A549 (cell line): ENCODE data around the gene STAM. TPM values are rescaled to one million over a fixed set of nuclear protein-coding genes. Genes with fewer than 3 reads are reported as not detected.
"Not testable (repeated sequence)": the region's sequence is repeated elsewhere in the genome, so short reads cannot be mapped to it uniquely, and the experiment has no call there.

Experiments used
- ATAC-seq, 2 experiments: fragments of 200-7000 bp in 1 of 2; fragments of >200 bp in 1 of 2; cut with Nextera tagmentation in 1 of 2; cut with Tn5 transposase in 1 of 2; 3 replicates each; pipeline versions ENCODE4 v1.8.0 to v1.9.1; 2018 to 2020; ENCODE audit warnings: mild to moderate bottlenecking in 1 of 2, moderate library complexity in 1 of 2
- CTCF ChIA-PET: fragments of 300-600 bp; sonication (Branson Sonifier 250); formaldehyde crosslinking; extraction: SDS; loops from one replicate; lab custom pipeline; 2021; ENCODE audit warnings: antibody characterized with exemption, inconsistent platforms; lab: Yijun Ruan, JAX
- POLR2A ChIA-PET: fragments of 350-600 bp; formaldehyde crosslinking; extraction: SDS; loops from one replicate; lab custom pipeline; 2021; ENCODE audit warnings: antibody characterized with exemption, inconsistent platforms; lab: Yijun Ruan, JAX
- DNase-seq, 2 experiments: peaks; one replicate each; pipeline versions ENCODE4 v3.0.0 to v3.0.0-alpha.2; 2011 to 2016; ENCODE audit warnings: low read depth in 1 of 2, low spot score in 1 of 2
- FAIRE-seq: peaks from 2 replicates; lab custom pipeline; 2011; peaks lifted over from hg19 to GRCh38; lab: Jason Lieb, UNC
- H3K27ac ChIP-seq, 2 experiments: fragments of >200 bp; sonication (Bioruptor Twin); formaldehyde crosslinking; 3 replicates each; pipeline ENCODE4 v1.5.1; 2016 to 2017
- H3K4me1 ChIP-seq: fragments of >200 bp; sonication (Bioruptor Twin); formaldehyde crosslinking; 3 replicates; pipeline ENCODE4 v1.6.1; 2016
- H3K4me2 ChIP-seq: fragments of >200 bp; sonication (Bioruptor Twin); formaldehyde crosslinking; 3 replicates; pipeline ENCODE4 v1.6.1; 2016
- H3K4me3 ChIP-seq: fragments of >200 bp; sonication (Bioruptor Twin); formaldehyde crosslinking; 3 replicates; pipeline ENCODE4 v1.5.1; 2016
- H3K9me3 ChIP-seq: fragments of >200 bp; sonication (Bioruptor Twin); formaldehyde crosslinking; 3 replicates; pipeline ENCODE4 v1.6.1; 2016
- BCL3 ChIP-seq: fragments of >200 bp; sonication (Bioruptor Twin); formaldehyde crosslinking; IDR thresholded peaks from 3 replicates; pipeline ENCODE4 v1.6.1; 2016
- CHD2 ChIP-seq: fragments of 150-350 bp; IDR thresholded peaks from 2 replicates; pipeline ENCODE4 v1.6.1; 2014; ENCODE audit warnings: low read length; ENCODE audit not compliant: partially characterized antibody
- E2F6 ChIP-seq: IDR thresholded peaks from 2 replicates; pipeline ENCODE4 v1.6.1; 2012; ENCODE audit warnings: low read depth, borderline replicate concordance
- EHMT2 ChIP-seq: fragments of 200-600 bp; sonication (generic); IDR thresholded peaks from 2 replicates; pipeline ENCODE4 v1.6.1; 2016; ENCODE audit warnings: antibody characterized with exemption, low read depth, mild to moderate bottlenecking, moderate library complexity
- FOSL2 ChIP-seq, 2 experiments: fragments of 450-650 bp in 1 of 2; fragments of >200 bp in 1 of 2; sonication (Bioruptor Twin) in 1 of 2; formaldehyde crosslinking; IDR thresholded peaks; 2 replicates each; pipeline versions ENCODE4 v1.5.0 to v1.6.1; 2016 to 2020; ENCODE audit warnings: mild to moderate bottlenecking in 1 of 2, moderate library complexity in 1 of 2
- FOXS1 ChIP-seq: fragments of 250-450 bp; sonication (Bioruptor Pico); IDR thresholded peaks from 2 replicates; pipeline ENCODE4 v1.5.0; 2020; ENCODE audit warnings: mild to moderate bottlenecking, moderate library complexity
- GATA3 ChIP-seq: IDR thresholded peaks from 2 replicates; pipeline ENCODE4 v1.6.1; 2012; ENCODE audit warnings: borderline replicate concordance
- HMGXB4 ChIP-seq: fragments of 250-450 bp; sonication (Bioruptor Pico); IDR thresholded peaks from 2 replicates; pipeline ENCODE4 v1.5.0; 2021; ENCODE audit warnings: mild to moderate bottlenecking, moderate library complexity, borderline replicate concordance
- JUN ChIP-seq, 2 experiments: fragments of >200 bp; sonication (Bioruptor Twin); formaldehyde crosslinking; IDR thresholded peaks; 2 replicates in 1 of 2; 3 replicates in 1 of 2; pipeline ENCODE4 v1.6.1; 2016 to 2017
- JUNB ChIP-seq: fragments of >200 bp; sonication (Bioruptor Twin); formaldehyde crosslinking; IDR thresholded peaks from 2 replicates; pipeline ENCODE4 v1.6.1; 2016
- MAFK ChIP-seq: fragments of 450-650 bp; IDR thresholded peaks from 2 replicates; pipeline ENCODE4 v1.6.1; 2014; ENCODE audit not compliant: partially characterized antibody
- NPAS2 ChIP-seq: fragments of 250-450 bp; sonication (Bioruptor Pico); IDR thresholded peaks from 2 replicates; pipeline ENCODE4 v1.8.0; 2022; ENCODE audit warnings: mild to moderate bottlenecking, moderate library complexity, borderline replicate concordance
- POLR2AphosphoS2 ChIP-seq: conservative IDR thresholded peaks from 2 replicates; pipeline ENCODE4 v1.6.1; 2012; ENCODE audit warnings: low read length, improper control_type of control experiment, inconsistent platforms
- RNF2 ChIP-seq: fragments of 200-600 bp; sonication (generic); IDR thresholded peaks from 2 replicates; pipeline ENCODE4 v1.6.1; 2016; ENCODE audit warnings: low read depth, mild to moderate bottlenecking, antibody characterized with exemption, moderate library complexity, borderline replicate concordance
- SMC3 ChIP-seq: fragments of >200 bp; sonication (Bioruptor Twin); formaldehyde crosslinking; IDR thresholded peaks from 3 replicates; pipeline ENCODE4 v1.6.1; 2018; ENCODE audit warnings: inconsistent platforms
- ZC3H11A ChIP-seq: fragments of 450-650 bp; IDR thresholded peaks from 2 replicates; pipeline ENCODE4 v1.6.1; 2014; ENCODE audit warnings: antibody characterized with exemption, mild to moderate bottlenecking
- ZNF302 ChIP-seq: fragments of 250-450 bp; sonication (Bioruptor Pico); IDR thresholded peaks from 2 replicates; pipeline ENCODE4 v1.9.0; 2021; ENCODE audit warnings: inconsistent platforms, mild to moderate bottlenecking, moderate library complexity
- WGBS: methylation state at CpG from one replicate; pipeline ENCODE4 v1.1.6; 2017; ENCODE audit errors: missing lambda C conversion rate; 5-methylcytosine and 5-hydroxymethylcytosine counted together
- polyA plus RNA-seq, 4 experiments: library from polyadenylated mRNA; depleted of rRNA in 3 of 4; stranded (reverse); fragments of >200 nt; fragmentation: RNase III in 1 of 4; extraction: RNeasy Plus Mini Kit Qiagen cat#74134 plus additional on column Dnase treatment in 1 of 4; gene quantifications; 2 replicates in 3 of 4; 3 replicates in 1 of 4; pipeline ENCODE4 v1.2.3, GENCODE V29; 2011 to 2017

Gene STAM
- polyA plus RNA-seq, 2 of the 4 experiments (the other 2 are of a cell fraction): 24.4 to 51.7 TPM

- CTCF ChIA-PET: interaction anchor here (1.3 kb wide), 1 partner anchor 9 kb away, joined by 3 read pairs; no protein-coding TSS in a partner anchor
- ATAC-seq (no peak), FAIRE-seq (no peak), DNase-seq (no peak)
- POLR2A ChIA-PET: interaction anchor here (1.3 kb wide), 1 partner anchor 10 kb away, joined by 5 read pairs; the partner anchor contains the start of gene HACD1
- TF ChIP-seq CHD2: no peak
- TF ChIP-seq NPAS2 (CRISPR knock-in tag): no peak
- no peak for TF ChIP-seq GATA3
- TF ChIP-seq FOXS1 (CRISPR knock-in tag): no peak
- TF ChIP-seq SMC3: no peak
- no peak for TF ChIP-seq ZNF302
- no peak for TF ChIP-seq EHMT2
- TF ChIP-seq RNF2: no peak
- no peak for TF ChIP-seq JUNB
- H3K9me3 ChIP-seq: no peaks in the 10 kb centered on the region
- H3K27ac ChIP-seq: no peak overlapping the region
- no peaks in the 10 kb centered on the region for H3K4me1 ChIP-seq
- WGBS: 3% methylated on average over 1 of the region's 1 CpG
- no peak overlapping the region for H3K4me2 ChIP-seq
- no peak overlapping the region for H3K4me3 ChIP-seq
These were observed 17.3 kb upstream of the STAM start for GRCh38 chr10:17626656-17627055.

GRCh38 chr10:17632590-17632989 lies 11.4 kb upstream of the STAM start:
- H3K27ac ChIP-seq, H3K4me1 ChIP-seq, DNase-seq, FAIRE-seq, ATAC-seq, H3K4me3 ChIP-seq, POLR2A ChIA-PET, H3K4me2 ChIP-seq, H3K9me3 ChIP-seq: not testable (repeated sequence)
- WGBS: 81% methylated on average over 8 of the region's 8 CpGs
- CTCF ChIA-PET: interaction anchor here (2.0 kb wide), 1 partner anchor 15 kb away, joined by 9 read pairs; the partner anchor contains the start of gene HACD1

GRCh38 chr10:17633353-17633752 lies 10.6 kb upstream of the STAM start:
- Histone ChIP-seq H3K4me2 (no peak overlapping the region), H3K9me3 (no peaks in the 10 kb centered on the region), H3K4me1 (no peaks in the 10 kb centered on the region), H3K4me3 (no peak overlapping the region), H3K27ac (no peak overlapping the region)
- 92% methylated on average over 1 of the region's 1 CpG for WGBS
- FAIRE-seq (no peak), ATAC-seq (no peak), DNase-seq (no peak)
- ChIA-PET POLR2A (no interaction called here), CTCF (interaction anchor here (2.0 kb wide), 1 partner anchor 16 kb away, joined by 9 read pairs; the partner anchor contains the start of gene HACD1)
- TF ChIP-seq MAFK (peak; percentile 99), RNF2 (no peak)

- no peak for FAIRE-seq
- no peak overlapping the region for H3K27ac ChIP-seq
- ChIA-PET POLR2A (no interaction called here), CTCF (interaction anchor here (1.3 to 1.8 kb wide), 2 partner anchors 10 to 18 kb away, joined by 3 to 4 read pairs; no protein-coding TSS in a partner anchor)
- H3K4me2 ChIP-seq: no peak overlapping the region
- DNase-seq: no peak
- ATAC-seq: no peak
- peaks cover 16% of the 10 kb centered on the region for H3K4me1 ChIP-seq
- TF ChIP-seq ZNF302: no peak
- no peak for TF ChIP-seq E2F6
- no peak for TF ChIP-seq POLR2AphosphoS2
- TF ChIP-seq BCL3: no peak
- TF ChIP-seq HMGXB4: no peak
- no peak for TF ChIP-seq FOSL2 (IDR thresholded peaks at IDR 0.05)
- TF ChIP-seq FOSL2 (CRISPR knock-in tag; IDR thresholded peaks at IDR 0.05): no peak
- TF ChIP-seq RNF2: no peak
- TF ChIP-seq ZC3H11A: no peak
- no peak for TF ChIP-seq JUN (IDR thresholded peaks at IDR 0.05)
- no peaks in the 10 kb centered on the region for H3K9me3 ChIP-seq
- 95% methylated on average over 5 of the region's 5 CpGs for WGBS
- no peak overlapping the region for H3K4me3 ChIP-seq
These were observed 6.1 kb upstream of the STAM start for GRCh38 chr10:17637869-17638268.
